GM23248 (cell line): ENCODE results near the gene ITPKB. TPM values are rescaled to one million over a fixed set of nuclear protein-coding genes. Genes with fewer than 3 reads are reported as not detected.

ENCODE experiments used
- DNase-seq: peaks from one replicate; pipeline ENCODE4 v3.0.0-alpha.2; 2015
- H2AFZ ChIP-seq: fragments of 200-600 bp; sonication (generic); 2 replicates; pipeline ENCODE4 v1.6.1; 2016; ENCODE audit warnings: antibody characterized with exemption
- H3F3A ChIP-seq: fragments of 200-600 bp; sonication (generic); 2 replicates; pipeline ENCODE4 v1.6.1; 2016; ENCODE audit warnings: mild to moderate bottlenecking, antibody characterized with exemption, mixed run types; ENCODE audit not compliant: insufficient read depth
- H3K27ac ChIP-seq: fragments of 200-600 bp; sonication (generic); 2 replicates; pipeline ENCODE4 v1.5.1; 2016; ENCODE audit warnings: mild to moderate bottlenecking
- H3K27me3 ChIP-seq: fragments of 200-600 bp; sonication (generic); replicated peaks from 2 replicates; pipeline ENCODE4 v1.6.1; 2016; ENCODE audit warnings: mild to moderate bottlenecking; ENCODE audit not compliant: insufficient read depth
- H3K36me3 ChIP-seq: fragments of 200-600 bp; sonication (generic); 2 replicates; pipeline ENCODE4 v1.6.1; 2016; ENCODE audit warnings: low read depth, mild to moderate bottlenecking
- H3K4me1 ChIP-seq: fragments of 200-600 bp; sonication (generic); 2 replicates; pipeline ENCODE4 v1.6.1; 2016; ENCODE audit warnings: mild to moderate bottlenecking; ENCODE audit not compliant: insufficient read depth
- H3K4me2 ChIP-seq: fragments of 200-600 bp; sonication (generic); one replicate; pipeline ENCODE4 v1.6.1; 2016; ENCODE audit warnings: mild to moderate bottlenecking; ENCODE audit not compliant: unreplicated experiment
- H3K4me3 ChIP-seq: fragments of 200-600 bp; sonication (generic); 2 replicates; pipeline ENCODE4 v1.5.1; 2016; ENCODE audit warnings: mild to moderate bottlenecking
- H3K79me2 ChIP-seq: fragments of 200-600 bp; sonication (generic); 2 replicates; pipeline ENCODE4 v1.6.1; 2016; ENCODE audit warnings: mild to moderate bottlenecking; ENCODE audit not compliant: insufficient read depth
- H3K9ac ChIP-seq: fragments of 200-600 bp; sonication (generic); 2 replicates; pipeline ENCODE4 v1.6.1; 2016; ENCODE audit warnings: mild to moderate bottlenecking
- H3K9me2 ChIP-seq: fragments of 200-600 bp; sonication (generic); 2 replicates; pipeline ENCODE4 v1.6.1; 2016; ENCODE audit warnings: mixed run types, mild to moderate bottlenecking, moderate library complexity; ENCODE audit not compliant: insufficient read depth
- H3K9me3 ChIP-seq: fragments of 200-600 bp; sonication (generic); one replicate; pipeline ENCODE4 v1.6.1; 2017; ENCODE audit warnings: low read depth
- H4K20me1 ChIP-seq: fragments of 200-600 bp; sonication (generic); 2 replicates; pipeline ENCODE4 v1.6.0; 2016; ENCODE audit not compliant: insufficient read depth
- EZH2 ChIP-seq: fragments of 200-600 bp; sonication (generic); IDR thresholded peaks from 2 replicates; pipeline ENCODE4 v1.6.1; 2018; ENCODE audit warnings: antibody characterized with exemption, mild to moderate bottlenecking; ENCODE audit not compliant: insufficient read depth, poor library complexity, severe bottlenecking
- EZH2phosphoT487 ChIP-seq: fragments of 200-600 bp; sonication (generic); IDR thresholded peaks from 2 replicates; pipeline ENCODE4 v1.6.1; 2018; ENCODE audit warnings: antibody characterized with exemption, moderate library complexity, mild to moderate bottlenecking, low read depth; ENCODE audit not compliant: insufficient read depth
- WGBS, 2 experiments: methylation state at CpG; one replicate each; pipeline ENCODE4 v1.1.6; 2015 to 2017; ENCODE audit warnings: low lambda C conversion rate in 2 of 2, low coverage in 1 of 2; ENCODE audit errors: missing lambda C conversion rate in 2 of 2; 5-methylcytosine and 5-hydroxymethylcytosine counted together
- in situ Hi-C: fragments of 300-500 bp; cut with MboI; formaldehyde crosslinking; loops from 2 replicates; pipeline ENCODE4 v1.15.0; 2020
- polyA plus RNA-seq: library from polyadenylated mRNA; unstranded; fragments of >200 nt; fragmentation: Nextera tagmentation; extraction: Ambion mirVana; gene quantifications from 2 replicates; pipeline ENCODE4 v1.2.1, GENCODE V29; 2016
- total RNA-seq: library from RNA; depleted of rRNA; stranded (reverse); fragments of >200 nt; shearing (Covaris generic); gene quantifications from 2 replicates; pipeline ENCODE4 v1.2.3, GENCODE V29; 2014

The ITPKB gene
- total and polyA plus RNA-seq, 2 experiments from 2014 or later = 0.26 to 0.86 TPM

GRCh38 chr1:226675715-226676357, 63.2 kb downstream of the ITPKB start:
- 88 to 90% methylated on average over 7 of the region's 7 CpGs for WGBS, 2 experiments
- Histone ChIP-seq H3K4me3 (no peak overlapping the region), H3K27me3 (no peaks in the 10 kb centered on the region), H3K4me1 (peaks cover 19% of the 10 kb centered on the region), H3K4me2 (no peak overlapping the region), H4K20me1 (no peaks in the 10 kb centered on the region; the same call in 1 of the 2 replicates), H2AFZ (no peak overlapping the region), H3F3A (peaks cover 24% of the 10 kb centered on the region), H3K36me3 (no peaks in the 10 kb centered on the region), H3K9ac (no peak overlapping the region), H3K9me3 (no peaks in the 10 kb centered on the region), H3K27ac (no peak overlapping the region), H3K9me2 (no peaks in the 10 kb centered on the region), H3K79me2 (no peaks in the 10 kb centered on the region)
- no peak for DNase-seq
- in situ Hi-C loops = no loop called here
- TF ChIP-seq EZH2 = no peak
- TF ChIP-seq EZH2phosphoT487 = no peak

- H3K79me2 ChIP-seq = no peaks in the 10 kb centered on the region
- peaks cover 24% of the 10 kb centered on the region for H3F3A ChIP-seq
- TF ChIP-seq EZH2phosphoT487 = no peak
- no peak for TF ChIP-seq EZH2
- H3K4me1 ChIP-seq = peaks cover 13% of the 10 kb centered on the region
- H3K9me2 ChIP-seq = no peaks in the 10 kb centered on the region
- no peak overlapping the region for H3K4me3 ChIP-seq
- H3K27ac ChIP-seq = no peak overlapping the region
- H3K9me3 ChIP-seq = no peaks in the 10 kb centered on the region
- H2AFZ ChIP-seq = no peak overlapping the region
- H4K20me1 ChIP-seq = no peaks in the 10 kb centered on the region; the same call in 1 of the 2 replicates
- H3K4me2 ChIP-seq = no peak overlapping the region
- no peaks in the 10 kb centered on the region for H3K36me3 ChIP-seq
- in situ Hi-C loops = no loop called here
- WGBS, 2 experiments = 76 to 80% methylated on average over 17 of the region's 17 CpGs
- no peak for DNase-seq
- no peak overlapping the region for H3K9ac ChIP-seq
- H3K27me3 ChIP-seq = no peaks in the 10 kb centered on the region
Measured at GRCh38 chr1:226674892-226675714, 64.0 kb downstream of the ITPKB start.

GRCh38 chr1:226672339-226672762, 66.7 kb downstream of the ITPKB start:
- WGBS, 2 experiments = 67 to 71% methylated on average over 4 of the region's 4 CpGs
- in situ Hi-C loops = no loop called here
- Histone ChIP-seq H3K27ac (no peak overlapping the region), H3F3A (peaks cover 17% of the 10 kb centered on the region), H2AFZ (no peak overlapping the region), H3K79me2 (no peaks in the 10 kb centered on the region), H3K4me3 (no peak overlapping the region), H3K9ac (no peak overlapping the region), H3K27me3 (no peaks in the 10 kb centered on the region), H3K9me2 (no peaks in the 10 kb centered on the region), H3K36me3 (no peaks in the 10 kb centered on the region), H3K9me3 (no peaks in the 10 kb centered on the region), H3K4me2 (no peak overlapping the region), H3K4me1 (peaks cover 10% of the 10 kb centered on the region), H4K20me1 (no peaks in the 10 kb centered on the region; the same call in 1 of the 2 replicates)
- TF ChIP-seq EZH2 (no peak), EZH2phosphoT487 (no peak)
- no peak for DNase-seq

GRCh38 chr1:226671277-226671676, 67.8 kb downstream of the ITPKB start:
- H4K20me1 ChIP-seq = no peaks in the 10 kb centered on the region
- no peak overlapping the region for H2AFZ ChIP-seq
- no peaks in the 10 kb centered on the region for H3K9me2 ChIP-seq
- no peaks in the 10 kb centered on the region for H3K9me3 ChIP-seq
- H3K27ac ChIP-seq = no peak overlapping the region
- H3K36me3 ChIP-seq = no peaks in the 10 kb centered on the region
- no peaks in the 10 kb centered on the region for H3K79me2 ChIP-seq
- H3K4me1 ChIP-seq = peaks cover under 1% of the 10 kb centered on the region; the same call in 1 of the 2 replicates
- no peaks in the 10 kb centered on the region for H3K27me3 ChIP-seq
- H3K4me2 ChIP-seq = no peak overlapping the region
- H3K9ac ChIP-seq = no peak overlapping the region
- WGBS, 2 experiments = 82 to 85% methylated on average over 5 of the region's 5 CpGs
- in situ Hi-C loops = no loop called here
- H3F3A ChIP-seq = peaks cover 9% of the 10 kb centered on the region; the same call in 1 of the 2 replicates
- TF ChIP-seq EZH2 (no peak), EZH2phosphoT487 (no peak)
- DNase-seq = no peak
- H3K4me3 ChIP-seq = no peak overlapping the region
